CD14-positive monocyte (primary cell): ENCODE results near the gene EDRF1. TPM values are rescaled to one million over a fixed set of nuclear protein-coding genes. Genes with fewer than 3 reads are reported as not detected.

Experiments used
- DNase-seq, 3 donors: peaks; one replicate each; pipeline ENCODE4 v3.0.0-alpha.2; 2011 to 2022
- H2AFZ ChIP-seq: 2 replicates; pipeline ENCODE4 v1.6.0; 2012; ENCODE audit warnings: mild to moderate bottlenecking, low read depth, low read length, inconsistent platforms; ENCODE audit not compliant: insufficient read depth, poor library complexity, severe bottlenecking
- H3K27ac ChIP-seq, 2 donors: 1 replicate in 1 of 2; 2 replicates in 1 of 2; pipeline ENCODE4 v1.5.1; 2012 to 2013; ENCODE audit warnings: low read length in 2 of 2, control low read depth in 1 of 2, inconsistent platforms in 1 of 2, low read depth in 1 of 2, mild to moderate bottlenecking in 1 of 2
- H3K27me3 ChIP-seq, 2 donors: one replicate each; pipeline versions ENCODE4 v1.6.0 to v1.6.1; 2011 to 2013; ENCODE audit warnings: low read length in 2 of 2; ENCODE audit not compliant: control insufficient read depth in 2 of 2, insufficient read depth in 2 of 2
- H3K36me3 ChIP-seq, 2 donors: replicated peaks in 1 of 2; 1 replicate in 1 of 2; 2 replicates in 1 of 2; pipeline versions ENCODE4 v1.5.1 to v1.6.1; 2012 to 2013; ENCODE audit warnings: low read length in 2 of 2, control low read depth in 1 of 2, inconsistent platforms in 1 of 2, mild to moderate bottlenecking in 1 of 2; ENCODE audit not compliant: insufficient read depth in 2 of 2, control insufficient read depth in 1 of 2
- H3K4me1 ChIP-seq, 2 donors: 1 replicate in 1 of 2; 2 replicates in 1 of 2; pipeline versions ENCODE4 v1.5.1 to v1.6.1; 2012 to 2013; ENCODE audit warnings: low read length in 2 of 2, control low read depth in 1 of 2, inconsistent platforms in 1 of 2, mild to moderate bottlenecking in 1 of 2, moderate library complexity in 1 of 2; ENCODE audit not compliant: insufficient read depth in 2 of 2, control insufficient read depth in 1 of 2
- H3K4me2 ChIP-seq: replicated peaks from 2 replicates; pipeline ENCODE3; 2012; ENCODE audit warnings: low read length, moderate library complexity, mild to moderate bottlenecking; ENCODE audit not compliant: poor library complexity, severe bottlenecking; ENCODE audit errors: extremely low read depth
- H3K4me3 ChIP-seq, 3 experiments: fragments of 200-600 bp in 1 of 3; sonication (generic) in 1 of 3; replicated peaks in 1 of 3; 1 replicate in 2 of 3; 2 replicates in 1 of 3; pipeline ENCODE4 v1.5.1; 2011 to 2013; ENCODE audit warnings: low read length in 3 of 3, mild to moderate bottlenecking in 3 of 3, control low read depth in 2 of 3, low read depth in 2 of 3, inconsistent platforms in 1 of 3, moderate library complexity in 1 of 3
- H3K79me2 ChIP-seq: 2 replicates; pipeline ENCODE4 v1.6.0; 2012; ENCODE audit warnings: mild to moderate bottlenecking, control low read depth, inconsistent platforms, low read length, moderate library complexity; ENCODE audit not compliant: insufficient read depth
- H3K9ac ChIP-seq: 2 replicates; pipeline ENCODE4 v1.6.0; 2017; ENCODE audit warnings: low read length, mild to moderate bottlenecking; ENCODE audit not compliant: insufficient read depth, poor library complexity, severe bottlenecking
- H3K9me3 ChIP-seq, 2 donors: replicated peaks in 1 of 2; 1 replicate in 1 of 2; 2 replicates in 1 of 2; pipeline versions ENCODE4 v1.5.1 to v1.6.1; 2012 to 2013; ENCODE audit warnings: low read length in 2 of 2, control low read depth in 1 of 2; ENCODE audit not compliant: control insufficient read depth in 1 of 2, insufficient read depth in 1 of 2
- H4K20me1 ChIP-seq: 2 replicates; pipeline ENCODE4 v1.6.0; 2012; ENCODE audit warnings: mild to moderate bottlenecking, low read length, control low read depth, moderate library complexity; ENCODE audit not compliant: insufficient read depth
- H3K27ac Mint-ChIP-seq, 7 donors: one replicate each; pipeline ENCODE4 v1.8.0; 2020; ENCODE audit warnings: mild to moderate bottlenecking in 7 of 7, mixed read lengths in 7 of 7, moderate library complexity in 6 of 7, inconsistent platforms in 2 of 7
- H3K27me3 Mint-ChIP-seq, 3 donors: one replicate each; pipeline ENCODE4 v1.8.0; 2021 to 2022; ENCODE audit warnings: low read depth in 3 of 3, mild to moderate bottlenecking in 3 of 3, mixed read lengths in 3 of 3, moderate library complexity in 3 of 3, inconsistent platforms in 1 of 3
- H3K36me3 Mint-ChIP-seq, 2 donors: one replicate each; pipeline ENCODE4 v1.8.0; 2020; ENCODE audit warnings: mixed read lengths in 2 of 2, inconsistent platforms in 1 of 2, mild to moderate bottlenecking in 1 of 2
- H3K4me1 Mint-ChIP-seq: one replicate; pipeline ENCODE4 v1.8.0; 2020; ENCODE audit warnings: mild to moderate bottlenecking, mixed read lengths
- H3K4me3 Mint-ChIP-seq, 2 donors: one replicate each; pipeline ENCODE4 v1.8.0; 2020; ENCODE audit warnings: mild to moderate bottlenecking in 2 of 2, mixed read lengths in 2 of 2, moderate library complexity in 1 of 2
- H3K9me3 Mint-ChIP-seq, 7 donors: one replicate each; pipeline ENCODE4 v1.8.0; 2020 to 2022; ENCODE audit warnings: mixed read lengths in 7 of 7, mild to moderate bottlenecking in 6 of 7, moderate library complexity in 6 of 7, inconsistent platforms in 2 of 7
- WGBS: methylation state at CpG from one replicate; pipeline ENCODE4 v1.1.5; 2013; ENCODE audit warnings: missing lambda C conversion rate; ENCODE audit not compliant: insufficient coverage; 5-methylcytosine and 5-hydroxymethylcytosine counted together
- intact Hi-C, 2 donors: fragments of 100-400 bp; cut with micrococcal nuclease; formaldehyde crosslinking; loops; one replicate each; pipeline versions ENCODE4 v1.15.0 to v1.15.1; 2023
- polyA plus RNA-seq, 3 donors: library from polyadenylated mRNA; depleted of rRNA in 1 of 3; unstranded in 2 of 3; stranded (reverse) in 1 of 3; fragments of 300-500 nt in 2 of 3; fragments of >200 nt in 1 of 3; fragmentation: Illumina TruSeq in 2 of 3; gene quantifications; 1 replicate in 2 of 3; 2 replicates in 1 of 3; pipeline ENCODE4 v1.2.3, GENCODE V29; 2012 to 2021
- TF ChIP-seq, protein P1 (sequence below): fragments of 200-600 bp; IDR thresholded peaks from one replicate; pipeline ENCODE4 v1.8.0; 2022; ENCODE audit warnings: antibody characterized with exemption, mild to moderate bottlenecking

EDRF1 gene
- polyA plus RNA-seq, 3 donors = 4.6 to 21.4 (median 5.3) TPM

DNA sequence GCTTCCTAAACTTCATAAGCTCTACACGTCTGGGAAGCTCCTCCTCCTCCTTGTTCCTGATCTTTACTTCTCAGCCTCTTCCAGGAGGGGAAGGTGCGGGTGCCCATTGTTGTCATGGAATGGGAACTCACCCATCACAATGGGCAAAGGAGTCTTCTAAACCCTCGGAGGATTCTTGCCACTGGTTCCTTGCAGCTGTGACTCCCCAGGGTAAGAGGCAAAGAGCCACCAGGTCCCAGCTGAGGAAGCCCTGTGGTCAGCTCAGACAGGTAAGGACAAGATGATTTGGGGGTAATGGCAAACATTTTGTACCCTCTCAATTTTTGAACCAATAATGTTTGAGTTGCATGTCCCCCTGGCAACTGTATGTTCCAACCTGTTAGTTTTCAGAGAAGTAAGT lies 36.4 kb upstream of the EDRF1 start, which contains the start of gene TEX36:
Gene TEX36 (minus strand): TSS at position 101 of the 400 bp plus-strand sequence. CDS start 174 bp downstream, outside the sequence.
- Histone ChIP-seq H3K9me3 (peaks cover 12 to 20% of the 10 kb centered on the region in 2 donors), H4K20me1 (no peaks in the 10 kb centered on the region), H3K4me2 (no peak within 1 kb of the TSS), H3K79me2 (no peaks in the 10 kb centered on the region), H3K4me1 (peaks cover 0 to 2% of the 10 kb centered on the region in 2 donors), H3K27me3 (no peaks in the 10 kb centered on the region), H2AFZ (no peak within 1 kb of the TSS), H3K36me3 (no peaks in the 10 kb centered on the region), H3K27ac (no peak within 1 kb of the TSS), H3K4me3 (no peak within 1 kb of the TSS), H3K9ac (no peak within 1 kb of the TSS)
- Mint-ChIP-seq H3K4me1 (peaks cover 5% of the 10 kb centered on the region), H3K4me3 (no peak within 1 kb of the TSS), H3K27me3 (peaks cover 0 to 7% (median 6%) of the 10 kb centered on the region in 3 donors), H3K36me3 (no peaks in the 10 kb centered on the region), H3K27ac (no peak within 1 kb of the TSS), H3K9me3 (peaks cover 4 to 14% (median 8%) of the 10 kb centered on the region in 7 donors)
- WGBS = no CpG with 5 or more reads among the region's 3 CpGs
- TF ChIP-seq, protein P1, sequence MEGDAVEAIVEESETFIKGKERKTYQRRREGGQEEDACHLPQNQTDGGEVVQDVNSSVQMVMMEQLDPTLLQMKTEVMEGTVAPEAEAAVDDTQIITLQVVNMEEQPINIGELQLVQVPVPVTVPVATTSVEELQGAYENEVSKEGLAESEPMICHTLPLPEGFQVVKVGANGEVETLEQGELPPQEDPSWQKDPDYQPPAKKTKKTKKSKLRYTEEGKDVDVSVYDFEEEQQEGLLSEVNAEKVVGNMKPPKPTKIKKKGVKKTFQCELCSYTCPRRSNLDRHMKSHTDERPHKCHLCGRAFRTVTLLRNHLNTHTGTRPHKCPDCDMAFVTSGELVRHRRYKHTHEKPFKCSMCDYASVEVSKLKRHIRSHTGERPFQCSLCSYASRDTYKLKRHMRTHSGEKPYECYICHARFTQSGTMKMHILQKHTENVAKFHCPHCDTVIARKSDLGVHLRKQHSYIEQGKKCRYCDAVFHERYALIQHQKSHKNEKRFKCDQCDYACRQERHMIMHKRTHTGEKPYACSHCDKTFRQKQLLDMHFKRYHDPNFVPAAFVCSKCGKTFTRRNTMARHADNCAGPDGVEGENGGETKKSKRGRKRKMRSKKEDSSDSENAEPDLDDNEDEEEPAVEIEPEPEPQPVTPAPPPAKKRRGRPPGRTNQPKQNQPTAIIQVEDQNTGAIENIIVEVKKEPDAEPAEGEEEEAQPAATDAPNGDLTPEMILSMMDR = no peak
- DNase-seq = no peak
- intact Hi-C loops = no loop called here

DNA sequence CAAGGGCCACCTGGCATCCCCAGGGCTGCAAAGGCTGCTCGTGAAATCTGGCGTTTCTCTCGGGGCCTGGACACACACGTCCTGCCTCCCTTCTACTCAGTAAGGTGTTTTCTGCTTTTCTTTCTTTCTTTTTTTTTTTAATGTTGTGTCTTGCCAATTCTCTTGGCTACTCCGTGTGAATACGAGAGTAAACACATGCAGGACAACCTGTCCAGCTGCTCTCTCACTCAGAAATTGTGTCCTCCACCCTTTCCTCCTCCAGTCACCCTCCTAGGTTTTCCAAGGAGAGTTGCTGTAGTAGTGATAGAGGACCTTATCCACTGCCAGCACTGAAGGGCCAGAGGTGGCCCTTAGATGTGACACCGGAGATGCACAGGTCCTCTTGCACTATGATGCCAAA lies 35.7 kb upstream of the EDRF1 start:
- Histone ChIP-seq H3K9me3 (peaks cover 4 to 13% of the 10 kb centered on the region in 2 donors), H3K9ac (no peak overlapping the region), H3K27me3 (no peaks in the 10 kb centered on the region), H3K4me1 (peaks cover 0 to 2% of the 10 kb centered on the region in 2 donors), H4K20me1 (no peaks in the 10 kb centered on the region), H3K27ac (no peak overlapping the region), H2AFZ (no peak overlapping the region), H3K4me3 (no peak overlapping the region), H3K4me2 (no peak overlapping the region), H3K79me2 (no peaks in the 10 kb centered on the region), H3K36me3 (no peaks in the 10 kb centered on the region)
- Mint-ChIP-seq H3K27ac (no peak overlapping the region), H3K4me1 (peaks cover 5% of the 10 kb centered on the region), H3K4me3 (no peak overlapping the region), H3K36me3 (no peaks in the 10 kb centered on the region), H3K27me3 (peaks cover 2 to 6% (median 4%) of the 10 kb centered on the region in 3 donors), H3K9me3 (peaks cover 0 to 6% (median 4%) of the 10 kb centered on the region in 7 donors)
- no peak for DNase-seq
- WGBS = 95% methylated on average over 4 of the region's 7 CpGs
- TF ChIP-seq, protein P1 = no peak
- intact Hi-C loops = no loop called here
